GM19463 (cell line): ENCODE data around the gene LAMB2.

Source experiments
- ATAC-seq: cut with Tn5 transposase; IDR thresholded peaks from one replicate; pipeline ENCODE4 v1.9.1; 2021; ENCODE audit warnings: mild to moderate bottlenecking, moderate library complexity; ENCODE audit not compliant: unreplicated experiment

LAMB2 gene

GRCh38 chr3:49132437-49133225 is at the start of gene LAMB2:
LAMB2 (minus strand) TSS chr3:49133050; CDS start chr3:49132867, 183 bp downstream.
- no peak for ATAC-seq

GRCh38 chr3:49181351-49181750 is 48.5 kb upstream of the LAMB2 start:
- no peak for ATAC-seq

GRCh38 chr3:49180116-49180515 is 47.3 kb upstream of the LAMB2 start:
- no peak for ATAC-seq

GRCh38 chr3:49177073-49177472 is 44.2 kb upstream of the LAMB2 start:
- ATAC-seq = no peak

- ATAC-seq = no peak
Observed at GRCh38 chr3:49175530-49175929, 42.7 kb upstream of the LAMB2 start.

- no peak for ATAC-seq
Observed at GRCh38 chr3:49174397-49174985, 41.6 kb upstream of the LAMB2 start.

- ATAC-seq = no peak
Observed at GRCh38 chr3:49173792-49174170, 40.9 kb upstream of the LAMB2 start.

- no peak for ATAC-seq
Observed at GRCh38 chr3:49173116-49173791, 40.4 kb upstream of the LAMB2 start.

- ATAC-seq = no peak
Observed at GRCh38 chr3:49172551-49173041, 39.7 kb upstream of the LAMB2 start.

GRCh38 chr3:49171775-49172500 is 39.1 kb upstream of the LAMB2 start:
- no peak for ATAC-seq

GRCh38 chr3:49171119-49171774 is 38.4 kb upstream of the LAMB2 start, which contains the start of gene KLHDC8B:
KLHDC8B (plus strand) TSS chr3:49171598; CDS start chr3:49172770, 1,172 bp downstream.
- ATAC-seq = peak; percentile 73

GRCh38 chr3:49170744-49171118 is 37.9 kb upstream of the LAMB2 start:
- ATAC-seq = peak; percentile 7

GRCh38 chr3:49166752-49167556 is 34.1 kb upstream of the LAMB2 start:
- no peak for ATAC-seq

GRCh38 chr3:49165771-49166751 is 33.2 kb upstream of the LAMB2 start, which contains the start of gene CCDC71:
CCDC71 (minus strand) TSS chr3:49166331; CDS start chr3:49164208, 2,123 bp downstream.
- peak; percentile 71 for ATAC-seq

GRCh38 chr3:49164983-49165720 is 32.3 kb upstream of the LAMB2 start:
- no peak for ATAC-seq

GRCh38 chr3:49163609-49164008 is 30.8 kb upstream of the LAMB2 start:
- ATAC-seq = no peak

GRCh38 chr3:49162751-49163419 is 30.0 kb upstream of the LAMB2 start:
- ATAC-seq = no peak
